HTERT RPE-1 (cell line): Measurements from ENCODE around the gene CCDC88B.

Experiments used
- in situ Hi-C: fragments of 300-500 bp; cut with MboI; formaldehyde crosslinking; loops from 4 replicates; pipeline ENCODE4 v1.14.3; 2020; ENCODE audit warnings: low sequenced_read_pairs

Gene CCDC88B

GRCh38 chr11:64406221-64406946 is 66.4 kb downstream of the CCDC88B start:
- in situ Hi-C loops = no loop called here
